NCI-H1417 treated with DMSO at 0.1 percent for 48 hours (cell line): Measurements from ENCODE around the gene TLE1.

Experiments
- DNase-seq: peaks from one replicate; lab custom pipeline; 2025; lab: John Stamatoyannopoulos, UW

Gene TLE1

DNA sequence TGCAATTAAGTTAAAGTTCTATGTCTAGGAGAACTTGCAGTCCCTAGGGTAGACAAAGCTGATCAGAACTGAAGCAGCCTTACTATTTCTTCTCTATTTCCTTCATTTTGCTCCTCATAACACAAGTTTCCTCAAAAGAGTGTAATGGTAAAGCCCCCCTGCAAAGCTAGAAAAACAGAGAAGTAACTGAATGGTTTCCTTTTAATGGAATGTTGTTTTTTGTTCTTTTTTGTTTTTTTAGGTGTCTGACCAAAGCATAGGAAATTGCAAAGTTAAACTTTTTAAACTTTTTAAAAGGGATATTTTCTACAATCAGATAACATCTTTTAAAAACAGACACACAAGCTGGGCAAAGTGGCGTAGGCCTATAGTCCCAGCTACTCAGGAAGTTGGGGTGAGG, 145.7 kb downstream of the TLE1 start:
- no peak for DNase-seq

DNA sequence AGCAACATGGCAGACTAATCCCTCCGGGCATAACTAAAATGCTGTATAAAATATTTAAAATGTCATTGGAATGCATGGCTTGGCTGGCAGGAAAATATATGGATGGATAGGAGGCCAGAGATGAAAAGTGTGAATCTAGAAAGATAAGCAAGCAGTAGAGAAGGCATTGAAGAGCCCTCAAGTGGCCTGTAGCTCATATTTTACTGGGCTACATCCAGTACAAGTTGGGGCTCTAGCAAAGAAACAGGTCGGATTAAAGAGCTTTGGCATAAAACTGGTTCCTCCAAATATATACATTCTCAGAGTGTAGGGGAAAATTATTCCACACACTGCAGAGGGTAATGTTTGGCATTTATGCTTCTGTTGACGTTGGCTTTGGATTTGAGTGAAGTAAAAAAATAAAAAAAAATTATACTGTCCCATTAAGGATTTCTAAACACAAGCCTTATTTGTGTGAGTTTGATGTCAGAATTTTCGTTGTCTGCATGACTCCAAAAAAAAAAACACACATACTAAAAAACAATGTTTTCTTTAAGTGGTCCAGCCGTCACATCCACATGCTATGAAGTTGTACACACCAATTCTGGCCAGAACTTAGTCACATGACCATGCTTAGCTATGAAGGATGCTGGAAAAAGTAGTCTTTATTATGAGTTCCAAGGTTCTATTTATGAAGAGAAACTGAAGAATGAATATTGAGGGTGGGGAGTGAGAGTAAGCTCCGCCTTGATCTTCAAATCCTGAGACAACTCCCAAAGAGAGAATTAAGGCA, 147.0 kb downstream of the TLE1 start:
- DNase-seq, result no peak

- no peak for DNase-seq
Measured at GRCh38 chr9:81540142-81540710, 149.1 kb downstream of the TLE1 start.

GRCh38 chr9:81539317-81539716, 150.0 kb downstream of the TLE1 start:
- no peak for DNase-seq

DNA sequence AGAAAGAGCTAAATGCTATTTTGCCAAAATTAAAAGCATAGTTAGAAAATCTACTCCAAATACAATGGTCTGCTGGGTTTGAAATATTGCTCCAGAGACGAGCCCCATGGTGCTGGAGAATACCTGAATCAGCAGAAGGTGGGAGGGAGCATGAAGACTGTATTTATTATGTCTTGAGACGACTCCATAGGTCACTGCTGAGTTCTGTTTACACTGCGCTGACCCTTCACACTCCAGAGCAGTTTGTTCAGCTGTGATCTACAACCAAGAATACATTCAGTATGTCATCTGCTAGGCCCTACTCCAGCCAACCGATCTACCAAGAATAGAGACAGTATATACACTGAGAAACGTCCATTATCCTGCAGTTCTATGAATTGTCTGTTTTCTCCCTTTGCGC, 150.5 kb downstream of the TLE1 start:
- no peak for DNase-seq

- DNase-seq, result no peak
Measured at GRCh38 chr9:81537964-81538363, 151.4 kb downstream of the TLE1 start.

- no peak for DNase-seq
Measured at GRCh38 chr9:81536242-81537025, 152.9 kb downstream of the TLE1 start.

GRCh38 chr9:81535542-81536241, 153.7 kb downstream of the TLE1 start:
- no peak for DNase-seq

GRCh38 chr9:81534138-81534875, 155.0 kb downstream of the TLE1 start:
- no peak for DNase-seq
